Measurements from ENCODE around the gene UGT2B7.
"Not testable (repeated sequence)": the region's sequence is repeated elsewhere in the genome, so short reads cannot be mapped to it uniquely, and the experiment has no call there.

Gene UGT2B7

DNA sequence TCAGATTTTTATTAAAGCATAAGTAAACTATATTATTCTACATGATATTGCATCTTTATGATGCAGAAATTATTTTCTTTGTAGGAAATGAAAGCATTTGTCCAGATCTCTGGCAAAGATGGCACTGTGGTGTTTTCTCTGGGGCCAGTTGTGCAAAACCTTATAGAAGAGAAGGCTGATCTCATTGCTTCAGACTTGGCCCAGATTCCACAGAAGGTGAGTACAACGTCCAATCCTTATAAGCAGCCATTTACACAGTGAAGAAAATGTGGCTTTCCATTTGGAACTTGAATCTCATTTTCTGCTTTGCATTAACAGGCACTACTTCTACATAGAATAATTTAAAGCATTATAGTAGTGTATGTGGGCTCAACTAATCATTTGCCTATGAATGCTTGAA, 6.9 kb upstream of the UGT2B7 start:
- DNase-seq, result no peak

DNA sequence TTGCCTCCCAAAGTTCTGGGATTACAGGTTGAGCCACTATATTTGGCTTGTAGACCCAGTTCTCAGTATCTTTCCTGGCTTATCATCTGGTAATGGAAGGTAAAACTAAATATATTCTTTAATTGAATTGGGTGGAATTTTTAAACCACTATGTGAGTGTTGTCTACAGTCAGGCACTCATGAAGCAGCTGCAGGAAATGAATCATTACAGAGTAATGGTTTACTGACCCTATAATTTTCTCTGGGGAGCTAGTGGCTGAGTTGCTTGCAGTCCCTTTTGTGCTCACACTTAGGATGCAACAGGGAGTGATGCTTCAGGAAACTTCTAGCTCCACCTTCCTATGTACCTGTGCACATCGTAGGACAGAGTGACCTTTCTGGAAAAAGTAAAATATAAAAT, 4.1 kb upstream of the UGT2B7 start:
- DNase-seq, result no peak

DNA sequence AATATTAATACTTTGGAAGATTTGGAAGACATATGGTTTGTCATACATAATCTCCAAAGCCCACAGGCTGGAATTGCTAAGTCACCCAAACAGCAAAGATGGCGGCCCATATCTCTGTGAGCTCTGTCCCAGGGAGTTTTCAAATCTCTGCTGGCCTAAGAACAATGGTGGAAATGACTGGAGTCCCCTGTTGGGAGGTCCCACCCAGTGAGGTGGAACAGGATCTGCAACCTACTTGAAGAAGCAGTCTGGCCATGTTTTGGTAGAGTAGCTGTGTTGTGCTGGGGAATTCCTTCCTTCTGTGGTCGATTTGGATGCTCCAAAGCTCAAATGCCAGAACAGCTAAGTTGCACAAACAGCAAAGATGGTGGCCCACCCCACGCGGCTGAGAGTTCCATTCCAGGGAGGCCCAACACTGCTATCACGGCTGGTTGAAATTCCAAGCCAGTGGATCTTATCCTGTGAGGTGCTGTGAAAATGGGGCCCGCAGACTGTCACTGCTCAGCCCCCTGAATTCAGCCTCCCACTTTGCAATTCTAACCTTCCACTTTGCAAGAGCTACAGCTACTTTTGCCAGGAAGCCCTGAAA, 3.2 kb upstream of the UGT2B7 start:
- no peak for DNase-seq

DNA sequence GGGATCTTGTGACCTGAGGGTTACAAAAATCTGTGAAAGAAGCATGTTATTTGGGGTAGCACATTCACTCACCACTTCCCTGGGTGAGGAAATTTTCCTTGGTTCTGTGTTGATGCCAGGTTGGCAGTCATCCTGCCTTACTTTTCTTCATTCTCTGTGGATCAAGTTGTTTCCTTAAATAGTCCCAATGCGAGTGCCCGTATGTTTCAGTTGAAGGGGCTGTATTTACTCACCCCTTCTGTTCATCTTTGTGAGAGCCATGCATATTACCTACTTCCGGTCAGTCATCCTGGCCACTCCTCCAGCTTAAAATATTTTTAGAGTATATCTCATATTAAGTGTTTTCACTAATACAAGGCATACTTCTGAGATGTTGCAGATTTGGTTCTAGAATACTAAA, 2.6 kb upstream of the UGT2B7 start:
- DNase-seq, result no peak

DNA sequence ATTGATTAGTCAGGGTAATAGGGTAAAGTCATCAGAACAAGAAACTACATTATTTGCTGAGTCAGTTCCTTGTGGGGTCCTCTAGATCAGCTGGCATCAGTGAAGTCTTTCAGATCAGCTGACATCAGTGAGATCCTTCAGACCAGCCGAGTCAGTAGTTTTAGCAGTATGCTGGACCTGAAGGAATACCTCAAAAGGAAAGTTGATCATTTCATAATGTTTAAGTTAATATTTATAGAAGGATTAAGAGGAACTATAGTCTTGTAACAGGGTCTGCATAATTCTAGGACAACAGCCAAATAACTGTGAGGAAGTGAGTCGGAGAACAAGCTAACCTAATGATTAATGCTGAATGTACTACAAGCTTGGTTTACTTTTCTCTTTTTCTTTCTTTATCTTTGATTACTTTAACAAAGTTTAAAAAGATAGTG, 958 bp upstream of the UGT2B7 start:
- DNase-seq, result no peak

DNA sequence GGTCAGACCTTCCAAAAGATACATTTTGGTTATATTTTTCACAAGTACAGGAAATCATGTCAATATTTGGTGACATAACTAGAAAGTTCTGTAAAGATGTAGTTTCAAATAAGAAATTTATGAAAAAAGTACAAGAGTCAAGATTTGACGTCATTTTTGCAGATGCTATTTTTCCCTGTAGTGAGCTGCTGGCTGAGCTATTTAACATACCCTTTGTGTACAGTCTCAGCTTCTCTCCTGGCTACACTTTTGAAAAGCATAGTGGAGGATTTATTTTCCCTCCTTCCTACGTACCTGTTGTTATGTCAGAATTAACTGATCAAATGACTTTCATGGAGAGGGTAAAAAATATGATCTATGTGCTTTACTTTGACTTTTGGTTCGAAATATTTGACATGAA, 536 bp downstream of the UGT2B7 start:
- DNase-seq, result no peak

DNA sequence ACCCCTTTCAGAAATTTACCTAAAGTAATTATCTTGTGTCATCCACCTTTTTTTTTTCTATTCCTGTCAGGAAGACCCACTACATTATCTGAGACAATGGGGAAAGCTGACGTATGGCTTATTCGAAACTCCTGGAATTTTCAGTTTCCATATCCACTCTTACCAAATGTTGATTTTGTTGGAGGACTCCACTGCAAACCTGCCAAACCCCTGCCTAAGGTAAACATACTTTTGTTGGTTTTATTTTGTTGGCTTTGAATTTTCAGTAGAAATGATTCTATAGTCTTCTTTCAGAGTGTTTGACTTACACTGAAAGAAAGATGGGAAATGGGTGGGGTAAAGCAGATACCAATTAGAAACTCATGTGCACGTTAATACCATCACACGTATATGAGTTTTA, 2.2 kb downstream of the UGT2B7 start:
- DNase-seq, result no peak

DNA sequence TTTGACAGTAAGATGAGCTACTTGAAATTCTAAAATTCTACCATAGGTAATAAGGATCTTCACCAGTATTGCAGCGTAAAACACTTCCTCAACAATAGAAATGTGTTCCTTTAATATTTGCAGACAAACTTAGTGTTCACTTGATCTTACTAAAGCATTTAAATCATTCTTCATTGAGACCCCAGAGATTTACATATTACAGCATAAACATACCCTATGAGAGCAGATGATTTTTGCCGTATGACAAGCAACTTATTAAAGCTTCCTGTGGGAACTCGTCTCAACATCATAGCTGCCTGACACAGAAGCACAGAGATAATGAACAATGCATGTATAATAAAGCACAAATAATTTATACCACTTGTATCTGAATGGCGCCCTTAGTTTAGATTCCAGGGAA, 3.6 kb downstream of the UGT2B7 start:
- no peak for DNase-seq

DNA sequence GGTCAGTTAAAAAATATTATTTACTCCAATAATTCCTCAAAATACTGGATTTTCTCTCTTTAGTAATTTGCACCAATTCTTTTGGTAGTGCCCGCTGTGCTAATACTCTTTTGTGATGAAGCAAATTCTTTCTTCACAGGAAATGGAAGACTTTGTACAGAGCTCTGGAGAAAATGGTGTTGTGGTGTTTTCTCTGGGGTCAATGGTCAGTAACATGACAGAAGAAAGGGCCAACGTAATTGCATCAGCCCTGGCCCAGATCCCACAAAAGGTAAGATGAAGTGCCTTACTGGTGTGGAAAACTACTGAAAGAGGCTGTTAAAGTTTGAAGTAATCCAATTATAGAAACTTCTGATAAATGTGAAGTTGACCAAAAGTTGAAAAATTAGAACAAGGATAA, 6.4 kb downstream of the UGT2B7 start:
- DNase-seq, result not testable (repeated sequence)

DNA sequence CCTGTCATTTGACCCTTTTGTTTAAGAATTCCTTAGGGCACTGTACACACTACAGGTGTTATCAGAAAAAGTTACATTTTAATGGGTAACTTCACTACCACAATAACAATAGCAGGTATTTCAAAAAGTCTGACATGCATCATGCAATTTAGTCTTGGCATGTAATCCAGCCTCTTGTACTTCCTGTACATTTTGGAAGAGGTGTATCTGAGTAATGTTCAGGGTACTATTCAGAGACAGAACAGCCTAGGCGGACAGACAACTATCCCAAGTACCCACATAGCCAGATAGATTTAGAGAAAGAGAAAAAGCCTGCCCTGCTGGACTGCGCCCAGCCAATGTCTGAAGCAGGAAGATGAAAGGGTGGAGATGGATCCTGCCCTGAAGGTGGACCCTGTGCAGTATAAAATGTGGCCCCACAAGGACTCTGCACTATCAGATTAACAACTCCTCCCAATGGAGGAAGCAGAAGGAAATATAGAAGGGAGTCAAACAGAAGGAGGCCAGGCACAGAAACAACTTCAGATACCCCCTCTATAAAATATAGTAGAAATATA, 8.5 kb downstream of the UGT2B7 start:
- no peak for DNase-seq

DNA sequence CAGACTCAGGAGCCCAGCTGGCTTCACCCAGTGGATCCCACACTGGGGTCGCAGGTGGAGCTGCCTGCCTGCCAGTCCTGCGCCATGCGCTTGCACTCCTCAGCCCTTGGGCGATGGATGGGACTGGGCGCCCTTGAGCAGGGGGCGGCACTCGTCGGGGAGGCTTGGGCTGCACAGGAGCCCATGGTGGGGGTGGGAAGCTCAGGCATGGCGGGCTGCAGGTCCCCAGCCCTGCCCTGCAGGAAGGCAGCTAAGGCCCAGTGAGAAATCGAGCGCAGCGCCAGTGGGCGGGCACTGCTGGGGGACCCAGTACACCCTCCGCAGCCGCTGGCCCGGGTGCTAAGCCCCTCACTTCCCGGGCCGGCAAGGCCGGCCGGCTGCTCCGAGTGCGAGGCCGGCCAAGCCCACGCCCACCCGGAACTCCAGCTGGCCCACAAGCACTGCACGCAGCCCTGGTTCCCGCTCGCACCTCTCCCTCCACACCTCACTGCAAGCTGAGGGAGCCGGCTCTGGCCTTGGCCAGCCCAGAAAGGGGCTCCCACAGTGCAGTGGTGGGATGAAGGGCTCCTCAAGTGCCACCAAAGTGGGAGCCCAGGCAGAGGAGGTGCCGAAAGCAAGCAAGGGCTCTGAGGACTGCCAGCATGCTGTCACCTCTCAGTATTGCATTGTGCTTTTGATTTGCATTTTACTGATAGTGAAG, 19.0 kb downstream of the UGT2B7 start:
- DNase-seq, result not testable (repeated sequence)

DNA sequence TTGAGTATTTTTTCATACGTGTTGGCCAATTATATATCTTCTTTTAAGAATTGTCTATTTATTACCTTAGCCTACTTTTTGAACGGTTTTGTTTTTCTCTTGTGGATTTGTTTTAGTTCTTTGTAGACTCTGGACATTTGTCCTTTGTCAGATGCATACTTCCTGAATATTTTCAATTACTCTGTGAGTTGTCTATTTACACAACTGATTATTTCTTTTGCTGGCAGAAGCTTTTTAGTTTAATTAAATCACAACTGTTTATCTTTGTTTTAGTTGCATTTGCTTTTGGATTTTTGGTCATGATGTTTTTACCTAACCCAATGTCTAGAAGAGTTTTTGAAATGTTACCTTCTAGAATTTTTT, 19.6 kb downstream of the UGT2B7 start:
- DNase-seq, result no peak

DNA sequence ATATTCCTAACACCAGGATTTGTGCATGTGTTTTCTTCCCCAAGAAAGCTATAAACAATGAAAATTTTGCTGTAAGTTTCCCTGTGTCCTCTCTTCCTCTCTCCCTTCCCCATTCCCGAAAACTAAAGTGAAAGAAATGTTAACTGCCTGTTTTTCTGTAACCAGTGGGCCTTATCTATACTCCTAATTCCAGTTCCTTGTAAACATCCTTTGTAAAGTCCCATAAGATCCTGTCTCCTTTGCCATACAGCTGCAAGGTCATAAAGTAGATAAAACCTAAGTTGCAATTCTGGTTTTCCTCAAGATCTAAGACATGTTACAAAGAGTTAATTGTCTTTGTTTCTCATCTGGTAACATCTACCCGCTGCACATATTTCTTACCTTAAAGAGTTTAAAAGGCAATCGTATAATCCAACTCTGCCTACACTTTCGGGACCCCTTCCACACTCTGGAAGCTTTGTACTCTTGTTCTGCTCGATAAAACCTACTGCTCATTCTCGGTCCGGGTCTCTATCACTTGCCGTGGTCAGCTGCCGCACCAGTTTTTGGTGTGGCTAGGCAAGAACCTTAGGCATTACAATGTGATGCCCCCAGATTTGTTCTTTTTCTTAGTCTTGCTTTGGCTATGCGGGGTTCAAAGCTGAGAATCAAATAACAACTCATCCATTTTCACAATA, 20.5 kb downstream of the UGT2B7 start:
- DNase-seq, result no peak

DNA sequence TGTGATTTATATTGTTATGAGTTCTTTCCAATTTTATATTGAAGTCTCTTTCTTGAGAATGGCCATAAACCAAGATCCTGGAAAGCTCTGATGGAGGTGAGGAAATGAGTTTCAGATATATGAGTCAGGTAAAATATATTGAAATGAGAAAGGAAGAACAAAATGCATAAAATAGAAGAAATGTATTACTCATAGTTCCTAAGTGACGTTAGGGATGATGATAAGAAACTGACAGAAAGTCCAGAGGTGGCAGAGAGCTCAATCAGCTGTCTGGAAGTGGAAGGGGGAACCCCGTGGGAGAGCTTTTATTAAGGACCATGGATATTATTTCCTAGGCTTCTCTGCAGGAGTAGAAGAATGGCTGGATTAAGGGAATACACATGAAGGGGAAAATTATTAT, 24.6 kb downstream of the UGT2B7 start:
- DNase-seq, result no peak

DNA sequence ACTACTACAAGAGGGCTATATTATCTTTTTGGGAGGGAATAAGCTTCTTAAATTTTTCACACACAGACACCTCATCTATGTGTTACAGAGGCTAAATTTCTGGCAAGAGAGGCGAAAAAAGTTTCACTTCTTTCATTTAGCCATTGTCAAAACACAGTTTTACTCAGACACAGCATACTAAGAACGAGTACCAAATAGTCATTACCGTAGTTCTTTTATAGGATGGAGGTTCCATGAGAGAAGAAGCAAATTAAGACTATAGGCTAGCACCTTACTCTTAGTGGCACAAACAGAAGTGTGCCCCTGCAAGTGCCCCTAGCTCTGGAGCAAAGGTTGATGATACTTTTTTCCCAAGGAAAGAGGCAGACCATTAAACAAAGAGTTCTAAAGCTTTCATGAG, 26.2 kb downstream of the UGT2B7 start:
- no peak for DNase-seq

DNA sequence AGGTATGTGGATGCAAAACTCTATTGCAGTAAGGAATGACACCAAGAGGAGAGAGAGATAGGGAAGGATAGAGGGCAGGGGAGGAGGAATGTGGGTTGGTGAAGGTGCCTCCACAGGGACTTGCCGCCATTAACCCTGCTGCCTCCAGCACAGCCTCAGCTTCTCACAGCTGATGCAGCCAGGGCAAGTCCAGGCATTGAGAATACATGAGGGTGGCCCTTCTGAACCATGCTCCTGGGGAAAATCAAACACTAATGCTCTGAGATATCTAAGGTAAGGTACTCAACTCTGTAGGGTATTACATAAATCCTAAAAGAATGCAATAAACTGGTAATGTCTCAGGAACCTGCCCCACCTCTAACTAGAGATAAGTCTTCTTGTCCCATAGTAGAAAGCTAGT, 28.7 kb downstream of the UGT2B7 start:
- DNase-seq, result no peak

DNA sequence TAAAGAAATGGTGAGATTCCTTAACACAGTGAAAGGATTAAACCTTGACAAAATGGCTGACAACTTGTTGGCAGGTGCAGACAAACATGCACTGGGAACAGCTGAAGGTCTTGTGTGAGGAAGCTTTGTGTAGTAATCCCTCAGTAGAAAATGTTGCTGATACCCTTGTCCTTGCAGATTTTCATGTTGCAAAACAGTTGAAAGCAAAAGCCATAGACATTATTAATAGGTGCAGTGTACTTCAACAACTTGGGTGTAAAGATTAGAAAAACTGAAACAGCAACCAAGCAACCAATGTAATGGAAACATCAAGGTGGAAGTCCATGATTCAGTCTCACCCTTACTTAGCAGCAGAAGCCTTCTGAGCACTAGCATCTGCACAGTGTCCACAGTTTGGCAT, 29.8 kb downstream of the UGT2B7 start:
- no peak for DNase-seq

DNA sequence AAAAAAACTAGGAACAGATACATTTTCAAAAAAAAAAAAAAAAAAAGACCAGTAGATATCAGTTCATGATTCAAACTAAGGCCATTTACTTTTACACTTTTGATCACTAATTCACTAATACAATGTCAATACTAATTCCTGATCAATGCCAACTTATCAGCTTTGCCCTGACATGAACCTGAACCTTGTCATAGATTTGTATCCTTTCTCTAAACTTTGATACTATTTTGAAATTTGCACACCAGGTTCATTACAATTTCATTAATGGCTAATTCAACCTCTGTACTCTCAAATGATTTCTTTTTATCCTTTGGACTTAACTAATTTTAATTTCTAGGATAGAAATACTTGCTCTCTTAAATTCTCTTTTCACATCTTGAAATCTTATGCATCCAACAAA, 37.7 kb downstream of the UGT2B7 start:
- no peak for DNase-seq

DNA sequence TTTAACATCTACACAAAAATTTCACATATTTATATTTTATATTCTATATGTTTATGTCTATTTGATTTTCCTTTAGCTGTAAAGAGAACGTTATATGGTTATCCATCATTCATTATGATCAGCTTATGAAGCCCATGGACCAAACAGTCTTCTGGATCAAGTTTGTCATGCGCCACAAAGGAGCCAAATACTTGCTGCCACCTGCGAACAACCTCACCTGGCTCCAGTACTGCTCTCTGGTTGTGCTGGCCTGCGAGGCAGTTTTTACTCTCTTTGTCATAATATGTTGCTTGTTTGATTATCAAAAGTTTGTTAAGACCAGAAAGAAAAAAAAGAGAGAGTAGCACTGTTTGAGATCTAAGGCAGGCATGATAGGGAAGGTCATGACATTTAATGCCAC, 38.2 kb downstream of the UGT2B7 start:
- DNase-seq, result no peak

DNA sequence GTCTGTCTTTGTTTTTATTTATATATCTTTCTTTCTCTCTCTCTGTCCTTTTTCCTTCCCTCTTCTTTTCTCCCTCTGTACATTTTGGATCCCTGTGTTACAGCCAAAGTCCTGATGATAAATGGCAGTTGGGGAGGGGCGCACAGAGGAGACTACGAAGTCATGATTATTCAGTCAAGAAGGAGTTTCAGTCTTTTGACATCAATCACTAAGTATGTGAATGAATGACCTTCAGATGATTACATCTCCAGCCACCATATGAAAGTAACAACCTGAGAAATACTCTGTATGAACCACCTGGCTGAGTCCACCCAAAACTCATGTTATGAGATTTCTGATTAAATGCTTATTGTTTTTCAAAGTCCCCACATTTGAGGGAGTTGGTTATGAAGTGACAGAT, 45.0 kb downstream of the UGT2B7 start:
- no peak for DNase-seq

DNA sequence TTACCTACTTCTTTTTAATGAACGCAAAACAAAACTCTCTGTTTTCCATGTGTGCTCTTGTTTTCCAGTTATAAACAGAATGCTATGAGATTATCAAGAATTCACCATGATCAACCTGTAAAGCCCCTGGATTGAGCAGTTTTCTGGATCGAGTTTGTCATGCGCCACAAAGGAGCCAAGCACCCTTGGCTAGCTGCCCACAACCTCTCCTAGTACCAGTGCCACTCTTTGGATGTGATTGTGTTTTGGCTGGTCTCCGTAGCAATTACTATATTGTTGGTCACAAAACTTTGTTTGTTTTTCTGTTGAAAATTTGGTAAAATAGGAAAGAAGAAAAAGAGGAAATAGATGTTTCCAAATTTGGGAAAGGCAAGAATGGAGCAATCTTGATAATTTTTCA, 51.1 kb downstream of the UGT2B7 start:
- DNase-seq, result no peak

DNA sequence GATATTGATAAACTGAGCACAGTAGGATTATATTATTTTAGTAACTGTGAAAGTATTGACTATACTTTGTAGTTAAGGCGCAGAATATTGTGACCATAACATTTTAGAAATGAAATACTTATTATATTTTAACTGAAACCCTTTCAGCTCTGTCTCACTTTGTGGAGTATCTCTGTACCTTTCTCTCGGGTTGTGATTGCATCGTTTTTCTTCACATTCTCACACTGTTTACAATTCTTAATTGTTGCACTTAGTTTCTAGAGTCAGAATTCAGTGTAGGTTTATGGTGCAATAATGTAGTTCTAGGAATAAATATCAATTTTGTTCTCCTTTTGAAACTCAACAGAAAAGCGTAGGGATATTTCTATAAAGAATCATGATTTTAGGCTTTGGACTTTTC, 57.7 kb downstream of the UGT2B7 start:
- DNase-seq, result no peak

DNA sequence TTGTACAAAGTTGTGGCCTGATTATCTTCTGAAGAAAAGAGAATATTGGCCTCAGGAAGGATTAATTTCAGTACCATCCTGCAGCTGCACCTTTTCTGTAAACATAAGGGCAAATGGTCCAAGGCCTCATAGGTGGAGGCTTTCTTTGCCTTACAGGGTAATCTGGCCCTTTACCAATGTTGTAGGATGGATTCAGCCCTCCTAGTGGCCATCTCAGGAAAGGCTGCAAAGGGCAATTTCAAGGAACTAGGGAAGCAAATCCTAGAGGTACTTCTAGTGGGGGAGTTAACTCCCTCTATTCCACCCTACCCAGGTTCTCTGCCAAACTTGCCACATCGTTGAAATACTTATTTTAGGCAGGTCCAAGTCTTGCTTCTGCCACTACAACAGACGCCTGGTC, 60.6 kb downstream of the UGT2B7 start:
- DNase-seq, result no peak
